ENCODE measurements around the gene CAP2. TPM values are rescaled to one million over a fixed set of nuclear protein-coding genes. Genes with fewer than 3 reads are reported as not detected.

CAP2 gene
- total and polyA plus RNA-seq, 8 donors = 0.61 to 78.8 (median 4.2) TPM

DNA sequence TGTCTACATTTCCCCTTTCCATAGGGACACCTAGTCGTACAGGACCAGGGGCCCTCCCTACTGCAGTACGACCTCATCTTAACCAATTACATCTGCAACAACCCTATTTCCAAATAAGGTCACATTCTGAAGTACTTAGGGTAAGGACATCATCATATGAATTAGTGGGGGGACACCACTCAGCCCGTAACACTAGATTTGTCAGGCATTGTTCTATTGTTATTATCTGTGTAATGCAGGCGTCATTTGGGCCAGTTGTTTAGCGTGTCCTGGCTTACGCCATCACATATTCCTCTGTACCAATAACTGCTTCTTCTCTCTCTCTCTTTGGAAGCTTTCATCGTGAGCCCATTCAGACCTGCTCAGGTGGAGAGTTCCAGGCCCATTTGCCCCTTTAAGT is 89.3 kb downstream of the CAP2 start:
- H3K27me3 ChIP-seq = no peaks in the 10 kb centered on the region
- no peak overlapping the region for H3K27ac ChIP-seq
- H3K9me3 ChIP-seq = no peaks in the 10 kb centered on the region
- 94 to 96% (median 95%) methylated on average over 7 of the region's 7 CpGs for WGBS, 5 donors
- H3K4me1 ChIP-seq = peaks cover 0 to 9% (median 0%) of the 10 kb centered on the region in 4 donors
- DNase-seq = no peak
- H3K36me3 ChIP-seq = no peaks in the 10 kb centered on the region
- TF ChIP-seq CTCF (IDR thresholded peaks at IDR 0.05) = no peak
- TF ChIP-seq EP300 (IDR thresholded peaks at IDR 0.05) = no peak
- no peak for TF ChIP-seq POLR2A (IDR thresholded peaks at IDR 0.05)
- no peak for TF ChIP-seq POLR2AphosphoS5 (IDR thresholded peaks at IDR 0.05)
- no peak overlapping the region for H3K4me3 ChIP-seq
- intact Hi-C loops (cut with DNase I; ENCODE audit: low total_unique reads) = no loop called here

DNA sequence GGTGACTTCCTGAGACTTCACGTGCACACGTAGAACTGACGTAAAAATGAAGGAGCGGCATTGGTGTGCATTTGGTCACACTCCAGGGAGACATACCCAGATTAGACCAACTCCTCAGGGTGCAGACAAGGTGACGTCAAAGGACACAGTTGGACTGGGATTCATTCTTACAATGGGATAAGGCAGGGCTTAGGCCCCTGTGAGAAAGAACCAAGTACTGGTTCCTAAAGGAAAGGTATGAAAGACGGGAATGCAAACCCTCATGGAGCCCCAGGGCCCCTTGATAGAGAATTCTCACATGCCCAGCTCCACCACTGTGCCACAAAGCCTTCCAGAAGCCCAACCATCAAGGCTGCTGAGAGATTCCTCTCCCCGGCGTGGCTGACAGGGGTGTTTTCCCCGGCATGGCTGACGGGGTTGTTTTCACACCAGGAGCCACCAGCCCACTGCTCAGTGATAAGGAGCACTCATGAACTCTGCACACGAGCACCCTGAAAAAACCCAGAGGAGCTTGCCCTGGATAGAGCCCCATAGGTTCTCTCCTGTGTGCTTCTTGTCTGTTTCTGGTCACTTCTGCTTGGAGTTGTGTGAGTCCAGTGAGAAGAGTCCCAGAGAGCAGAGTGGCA is 90.1 kb downstream of the CAP2 start:
- DNase-seq = no peak
- H3K27ac ChIP-seq = no peak overlapping the region
- WGBS, 5 donors = 83 to 92% (median 85%) methylated on average over 11 of the region's 11 CpGs
- intact Hi-C loops (cut with DNase I; ENCODE audit: low total_unique reads) = no loop called here
- peaks cover 0 to 9% (median 0%) of the 10 kb centered on the region in 4 donors for H3K4me1 ChIP-seq
- H3K36me3 ChIP-seq = no peaks in the 10 kb centered on the region
- H3K9me3 ChIP-seq = no peaks in the 10 kb centered on the region
- H3K27me3 ChIP-seq = no peaks in the 10 kb centered on the region
- TF ChIP-seq EP300 (IDR thresholded peaks at IDR 0.05) = no peak
- no peak for TF ChIP-seq POLR2A (IDR thresholded peaks at IDR 0.05)
- no peak for TF ChIP-seq POLR2AphosphoS5 (IDR thresholded peaks at IDR 0.05)
- TF ChIP-seq CTCF (IDR thresholded peaks at IDR 0.05) = no peak
- no peak overlapping the region for H3K4me3 ChIP-seq

GRCh38 chr6:17484201-17484849 is 90.9 kb downstream of the CAP2 start:
- peaks cover 0 to 9% (median 0%) of the 10 kb centered on the region in 4 donors for H3K4me1 ChIP-seq

GRCh38 chr6:17485181-17485580 is 91.8 kb downstream of the CAP2 start:
- TF ChIP-seq POLR2A (IDR thresholded peaks at IDR 0.05) = no peak
- TF ChIP-seq POLR2AphosphoS5 (IDR thresholded peaks at IDR 0.05) = no peak
- no peak for TF ChIP-seq EP300 (IDR thresholded peaks at IDR 0.05)
- no peak for TF ChIP-seq CTCF (IDR thresholded peaks at IDR 0.05)
- peaks cover 0 to 9% (median 0%) of the 10 kb centered on the region in 4 donors for H3K4me1 ChIP-seq
- H3K27ac ChIP-seq = no peak overlapping the region
- H3K9me3 ChIP-seq = no peaks in the 10 kb centered on the region
- intact Hi-C loops (cut with DNase I; ENCODE audit: low total_unique reads) = no loop called here
- no peak overlapping the region for H3K4me3 ChIP-seq
- no peaks in the 10 kb centered on the region for H3K27me3 ChIP-seq
- no peak for DNase-seq
- 60 to 75% (median 69%) methylated on average over 4 of the region's 4 CpGs for WGBS, 5 donors
- H3K36me3 ChIP-seq = no peaks in the 10 kb centered on the region

More at GRCh38 chr6:17484201-17484849, 90.9 kb downstream of the CAP2 start:
- Histone ChIP-seq H3K9me3 (no peaks in the 10 kb centered on the region), H3K4me3 (no peak overlapping the region), H3K27ac (no peak overlapping the region), H3K27me3 (no peaks in the 10 kb centered on the region), H3K36me3 (no peaks in the 10 kb centered on the region)
- 85 to 87% (median 86%) methylated on average over 10 of the region's 10 CpGs for WGBS, 5 donors
- intact Hi-C loops (cut with DNase I; ENCODE audit: low total_unique reads) = no loop called here
- no peak for DNase-seq
- TF ChIP-seq EP300 (IDR thresholded peaks at IDR 0.05) (no peak), POLR2A (IDR thresholded peaks at IDR 0.05) (no peak), POLR2AphosphoS5 (IDR thresholded peaks at IDR 0.05) (no peak), CTCF (IDR thresholded peaks at IDR 0.05) (no peak)
